Testis (tissue), 2 donors: ENCODE data around the gene KRTAP2-1.

Experiments used
- POLR2A ChIP-seq: fragments of 450-650 bp; IDR thresholded peaks from one replicate; pipeline ENCODE4 v1.6.1; 2017; ENCODE audit warnings: antibody characterized with exemption, mild to moderate bottlenecking, moderate library complexity
- TF ChIP-seq, protein P1 (sequence below), 3 experiments: fragments of 450-650 bp in 2 of 3; fragments of 200-600 bp in 1 of 3; sonication (generic) in 1 of 3; IDR thresholded peaks; one replicate each; pipeline ENCODE4 v1.5.1; 2016 to 2019; ENCODE audit warnings: antibody characterized with exemption in 3 of 3, mild to moderate bottlenecking in 2 of 3, moderate library complexity in 1 of 3

- TF ChIP-seq, protein P1, sequence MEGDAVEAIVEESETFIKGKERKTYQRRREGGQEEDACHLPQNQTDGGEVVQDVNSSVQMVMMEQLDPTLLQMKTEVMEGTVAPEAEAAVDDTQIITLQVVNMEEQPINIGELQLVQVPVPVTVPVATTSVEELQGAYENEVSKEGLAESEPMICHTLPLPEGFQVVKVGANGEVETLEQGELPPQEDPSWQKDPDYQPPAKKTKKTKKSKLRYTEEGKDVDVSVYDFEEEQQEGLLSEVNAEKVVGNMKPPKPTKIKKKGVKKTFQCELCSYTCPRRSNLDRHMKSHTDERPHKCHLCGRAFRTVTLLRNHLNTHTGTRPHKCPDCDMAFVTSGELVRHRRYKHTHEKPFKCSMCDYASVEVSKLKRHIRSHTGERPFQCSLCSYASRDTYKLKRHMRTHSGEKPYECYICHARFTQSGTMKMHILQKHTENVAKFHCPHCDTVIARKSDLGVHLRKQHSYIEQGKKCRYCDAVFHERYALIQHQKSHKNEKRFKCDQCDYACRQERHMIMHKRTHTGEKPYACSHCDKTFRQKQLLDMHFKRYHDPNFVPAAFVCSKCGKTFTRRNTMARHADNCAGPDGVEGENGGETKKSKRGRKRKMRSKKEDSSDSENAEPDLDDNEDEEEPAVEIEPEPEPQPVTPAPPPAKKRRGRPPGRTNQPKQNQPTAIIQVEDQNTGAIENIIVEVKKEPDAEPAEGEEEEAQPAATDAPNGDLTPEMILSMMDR (IDR thresholded peaks at IDR 0.05), result no peak
- TF ChIP-seq POLR2A, result no peak
Observed at GRCh38 chr17:41067281-41067680, 20.2 kb upstream of the KRTAP2-1 start.
